Measurements from ENCODE around the gene GLYATL2.

GLYATL2 gene

GRCh38 chr11:58829786-58830185 is 14.7 kb downstream of the GLYATL2 start:
- no peak for DNase-seq (ENCODE audit: extremely low read depth, insufficient read length)
- Histone ChIP-seq H3K36me3 (ENCODE audit: control insufficient read depth, insufficient read depth, low read length) (no peaks in the 10 kb centered on the region), H3K27me3 (replicated peaks; ENCODE audit: control insufficient read depth, insufficient read depth, low read length) (no peaks in the 10 kb centered on the region), H3K4me3 (replicated peaks; ENCODE audit: low read depth, low read length) (no peak overlapping the region)
- TF ChIP-seq CTCF (IDR thresholded peaks at IDR 0.05; ENCODE audit: insufficient read depth, low read length, poor library complexity, severe bottlenecking): no peak

GRCh38 chr11:58813693-58814092 is 30.8 kb downstream of the GLYATL2 start:
- DNase-seq (ENCODE audit: extremely low read depth, insufficient read length): no peak
- Histone ChIP-seq H3K4me3 (replicated peaks; ENCODE audit: low read depth, low read length) (no peak overlapping the region), H3K27me3 (replicated peaks; ENCODE audit: control insufficient read depth, insufficient read depth, low read length) (no peaks in the 10 kb centered on the region), H3K36me3 (ENCODE audit: control insufficient read depth, insufficient read depth, low read length) (no peaks in the 10 kb centered on the region)
- no peak for TF ChIP-seq CTCF (IDR thresholded peaks at IDR 0.05; ENCODE audit: insufficient read depth, low read length, poor library complexity, severe bottlenecking)

GRCh38 chr11:58811499-58811898 is 33.0 kb downstream of the GLYATL2 start:
- Histone ChIP-seq H3K4me3 (replicated peaks; ENCODE audit: low read depth, low read length) (no peak overlapping the region), H3K36me3 (ENCODE audit: control insufficient read depth, insufficient read depth, low read length) (no peaks in the 10 kb centered on the region), H3K27me3 (replicated peaks; ENCODE audit: control insufficient read depth, insufficient read depth, low read length) (no peaks in the 10 kb centered on the region)
- no peak for TF ChIP-seq CTCF (IDR thresholded peaks at IDR 0.05; ENCODE audit: insufficient read depth, low read length, poor library complexity, severe bottlenecking)
- no peak for DNase-seq (ENCODE audit: extremely low read depth, insufficient read length)

- Histone ChIP-seq H3K36me3 (ENCODE audit: control insufficient read depth, insufficient read depth, low read length) (no peaks in the 10 kb centered on the region), H3K27me3 (replicated peaks; ENCODE audit: control insufficient read depth, insufficient read depth, low read length) (no peaks in the 10 kb centered on the region), H3K4me3 (replicated peaks; ENCODE audit: low read depth, low read length) (no peak overlapping the region)
- no peak for TF ChIP-seq CTCF (IDR thresholded peaks at IDR 0.05; ENCODE audit: insufficient read depth, low read length, poor library complexity, severe bottlenecking)
- DNase-seq (ENCODE audit: extremely low read depth, insufficient read length): no peak
Observed at GRCh38 chr11:58807343-58807742, 37.2 kb downstream of the GLYATL2 start.

DNA sequence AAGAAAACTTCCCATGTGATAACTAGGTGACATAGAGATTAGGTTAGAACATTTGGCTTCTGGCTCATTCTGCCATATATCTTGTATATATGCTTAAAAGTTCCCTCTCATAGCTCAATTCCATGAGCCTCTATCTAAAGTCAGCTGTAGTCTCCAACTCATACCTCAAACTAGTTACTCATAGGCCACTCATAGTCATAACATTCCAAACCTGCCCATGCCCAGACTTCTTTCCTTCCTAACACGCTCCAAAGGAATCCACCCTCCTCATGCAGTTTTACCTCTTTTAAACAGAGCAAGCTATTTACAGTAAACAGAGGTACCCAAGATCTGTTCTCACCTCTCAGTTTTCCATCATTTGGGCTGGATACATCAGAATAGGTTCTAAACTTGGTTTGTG is 39.4 kb downstream of the GLYATL2 start:
- no peaks in the 10 kb centered on the region for H3K36me3 ChIP-seq (ENCODE audit: control insufficient read depth, insufficient read depth, low read length)
- DNase-seq (ENCODE audit: extremely low read depth, insufficient read length): no peak
- no peaks in the 10 kb centered on the region for H3K27me3 ChIP-seq (replicated peaks; ENCODE audit: control insufficient read depth, insufficient read depth, low read length)
- no peak overlapping the region for H3K4me3 ChIP-seq (replicated peaks; ENCODE audit: low read depth, low read length)
- no peak for TF ChIP-seq CTCF (IDR thresholded peaks at IDR 0.05; ENCODE audit: insufficient read depth, low read length, poor library complexity, severe bottlenecking)

DNA sequence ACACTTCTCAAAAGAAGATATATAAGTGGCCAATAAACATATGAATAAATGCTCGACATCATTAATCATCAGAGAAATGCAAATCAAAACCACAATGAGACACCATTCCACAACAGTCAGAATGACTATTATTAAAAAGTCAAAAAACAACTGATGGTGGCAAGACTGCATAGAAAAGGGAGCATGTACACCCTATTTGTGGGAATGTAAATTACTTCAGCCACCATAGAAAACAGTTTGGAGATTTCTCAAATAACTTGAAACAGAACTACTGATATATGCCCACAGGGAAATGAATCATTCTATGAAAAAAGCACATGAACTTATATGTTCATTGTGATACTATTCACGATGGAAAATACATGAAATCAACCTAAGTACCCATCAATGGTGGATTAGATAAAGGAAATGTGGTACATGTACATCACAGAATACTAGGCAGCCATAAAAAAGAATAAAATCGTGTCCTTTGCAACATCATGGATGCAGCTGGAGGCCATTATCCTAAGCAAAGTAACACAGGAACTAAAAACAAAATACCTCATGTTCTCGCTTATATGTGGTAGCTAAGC is 42.4 kb downstream of the GLYATL2 start:
- Histone ChIP-seq H3K27me3 (replicated peaks; ENCODE audit: control insufficient read depth, insufficient read depth, low read length) (no peaks in the 10 kb centered on the region), H3K36me3 (ENCODE audit: control insufficient read depth, insufficient read depth, low read length) (no peaks in the 10 kb centered on the region), H3K4me3 (replicated peaks; ENCODE audit: low read depth, low read length) (no peak overlapping the region)
- DNase-seq (ENCODE audit: extremely low read depth, insufficient read length): no peak
- TF ChIP-seq CTCF (IDR thresholded peaks at IDR 0.05; ENCODE audit: insufficient read depth, low read length, poor library complexity, severe bottlenecking): no peak
